Natural killer cell (primary cell): ENCODE measurements around the gene ERP27. TPM values are rescaled to one million over a fixed set of nuclear protein-coding genes. Genes with fewer than 3 reads are reported as not detected.
A peak's percentile ranks its signal among the peaks of the same experiment; 100 is the strongest.

ENCODE experiments used
- ATAC-seq, 3 donors: fragments of 150-1000 bp in 2 of 3; fragments of 200-7000 bp in 1 of 3; cut with Tn5 transposase; 1 replicate in 1 of 3; 2 replicates in 2 of 3; pipeline ENCODE4 v1.10.0; 2021; ENCODE audit warnings: mild to moderate bottlenecking in 2 of 3, moderate library complexity in 2 of 3
- DNase-seq, 2 donors: peaks; one replicate each; pipeline versions ENCODE4 v3.0.0 to v3.0.0-alpha.2; 2013 to 2021; ENCODE audit warnings: mixed read lengths in 1 of 2
- H3K27ac ChIP-seq: one replicate; pipeline ENCODE4 v1.5.1; 2013; ENCODE audit warnings: mild to moderate bottlenecking, low read length
- H3K27me3 ChIP-seq: one replicate; pipeline ENCODE4 v1.6.1; 2013; ENCODE audit warnings: low read length; ENCODE audit not compliant: control insufficient read depth, insufficient read depth
- H3K36me3 ChIP-seq: one replicate; pipeline ENCODE4 v1.6.1; 2013; ENCODE audit warnings: low read length; ENCODE audit not compliant: control insufficient read depth, insufficient read depth
- H3K4me1 ChIP-seq: one replicate; pipeline ENCODE4 v1.6.1; 2013; ENCODE audit warnings: low read length; ENCODE audit not compliant: control insufficient read depth, insufficient read depth
- H3K4me3 ChIP-seq: one replicate; pipeline ENCODE4 v1.5.1; 2013; ENCODE audit warnings: low read length
- H3K9me3 ChIP-seq: one replicate; pipeline ENCODE4 v1.6.1; 2013; ENCODE audit warnings: low read length; ENCODE audit not compliant: control insufficient read depth, insufficient read depth
- H3K27ac Mint-ChIP-seq, 2 donors: one replicate each; pipeline ENCODE4 v1.8.0; 2022; ENCODE audit warnings: mild to moderate bottlenecking in 2 of 2, mixed read lengths in 2 of 2, moderate library complexity in 1 of 2
- H3K27me3 Mint-ChIP-seq, 2 donors: one replicate each; pipeline ENCODE4 v1.8.0; 2022; ENCODE audit warnings: low read depth in 2 of 2, mixed read lengths in 2 of 2
- H3K36me3 Mint-ChIP-seq: one replicate; pipeline ENCODE4 v1.8.0; 2022; ENCODE audit warnings: mixed read lengths
- H3K4me1 Mint-ChIP-seq, 2 donors: one replicate each; pipeline ENCODE4 v1.8.0; 2022; ENCODE audit warnings: mixed read lengths in 2 of 2
- H3K4me3 Mint-ChIP-seq: one replicate; pipeline ENCODE4 v1.8.0; 2022; ENCODE audit warnings: mild to moderate bottlenecking, moderate library complexity, mixed read lengths
- H3K9me3 Mint-ChIP-seq, 2 donors: one replicate each; pipeline ENCODE4 v1.8.0; 2022; ENCODE audit warnings: mixed read lengths in 2 of 2
- CTCF ChIP-seq: fragments of 200-600 bp; IDR thresholded peaks from one replicate; pipeline ENCODE4 v1.8.0; 2022; ENCODE audit warnings: antibody characterized with exemption
- WGBS: methylation state at CpG from one replicate; pipeline ENCODE4 v1.1.7; 2013; ENCODE audit warnings: missing lambda C conversion rate; ENCODE audit not compliant: insufficient coverage; 5-methylcytosine and 5-hydroxymethylcytosine counted together
- intact Hi-C: fragments of 100-400 bp; cut with micrococcal nuclease; formaldehyde crosslinking; loops from one replicate; pipeline ENCODE4 v1.14.2; 2022
- total RNA-seq, 4 donors: library from RNA; stranded (reverse); fragments of 120-200 nt in 1 of 4; gene quantifications; one replicate each; pipeline versions ENCODE4 v1.2.3 to v1.2.4, GENCODE V29; 2013 to 2022

The ERP27 gene
- total RNA-seq, 3 donors from 2014 or later (not counting 1 experiment from before 2014, with no cell fraction given): 9.8 to 15.2 (median 12.3) TPM

GRCh38 chr12:14936224-14936861 is 2.0 kb downstream of the ERP27 start:
- Histone ChIP-seq H3K27me3 (no peaks in the 10 kb centered on the region), H3K36me3 (peaks cover 68% of the 10 kb centered on the region), H3K9me3 (no peaks in the 10 kb centered on the region), H3K4me1 (peaks cover 8% of the 10 kb centered on the region), H3K27ac (no peak overlapping the region), H3K4me3 (no peak overlapping the region)
- 93% methylated on average over 6 of the region's 6 CpGs for WGBS
- TF ChIP-seq CTCF: no peak
- no peaks in the 10 kb centered on the region for H3K27me3 Mint-ChIP-seq
- H3K27ac Mint-ChIP-seq: peak overlapping the region; percentile 51 to 91
- H3K4me3 Mint-ChIP-seq: no peak overlapping the region
- peaks cover 33 to 45% of the 10 kb centered on the region in 2 donors for H3K4me1 Mint-ChIP-seq
- peaks cover 33% of the 10 kb centered on the region for H3K36me3 Mint-ChIP-seq
- intact Hi-C loops: no loop called here
- DNase-seq (peak in 1 of 2 donors; percentile 52), ATAC-seq (no peak)
- H3K9me3 Mint-ChIP-seq: no peaks in the 10 kb centered on the region

GRCh38 chr12:14935031-14935430 is 3.3 kb downstream of the ERP27 start:
- Mint-ChIP-seq H3K36me3 (peaks cover 22% of the 10 kb centered on the region), H3K9me3 (no peaks in the 10 kb centered on the region), H3K4me1 (peaks cover 29 to 36% of the 10 kb centered on the region in 2 donors), H3K27ac (peak overlapping the region; percentile 12 to 51), H3K4me3 (no peak overlapping the region), H3K27me3 (no peaks in the 10 kb centered on the region)
- peaks cover 8% of the 10 kb centered on the region for H3K4me1 ChIP-seq
- H3K4me3 ChIP-seq: no peak overlapping the region
- H3K27ac ChIP-seq: no peak overlapping the region
- H3K36me3 ChIP-seq: peaks cover 69% of the 10 kb centered on the region
- intact Hi-C loops: no loop called here
- H3K27me3 ChIP-seq: no peaks in the 10 kb centered on the region
- H3K9me3 ChIP-seq: no peaks in the 10 kb centered on the region
- ATAC-seq (no peak), DNase-seq (no peak)
- no peak for TF ChIP-seq CTCF
- WGBS: 50% methylated on average over 1 of the region's 4 CpGs

- no peaks in the 10 kb centered on the region for H3K9me3 ChIP-seq
- H3K4me1 Mint-ChIP-seq: peaks cover 24 to 31% of the 10 kb centered on the region in 2 donors
- no peak overlapping the region for H3K27ac ChIP-seq
- ATAC-seq (no peak), DNase-seq (no peak)
- TF ChIP-seq CTCF: no peak
- H3K27me3 Mint-ChIP-seq: no peaks in the 10 kb centered on the region
- peaks cover 69% of the 10 kb centered on the region for H3K36me3 ChIP-seq
- H3K4me1 ChIP-seq: peaks cover 8% of the 10 kb centered on the region
- H3K4me3 ChIP-seq: no peak overlapping the region
- H3K27ac Mint-ChIP-seq: peak overlapping the region; percentile 12 to 51
- H3K9me3 Mint-ChIP-seq: no peaks in the 10 kb centered on the region
- no peaks in the 10 kb centered on the region for H3K27me3 ChIP-seq
- no peak overlapping the region for H3K4me3 Mint-ChIP-seq
- peaks cover 16% of the 10 kb centered on the region for H3K36me3 Mint-ChIP-seq
- intact Hi-C loops: no loop called here
- WGBS: 100% methylated on average over 2 of the region's 2 CpGs
Observed at GRCh38 chr12:14934511-14934910, 3.8 kb downstream of the ERP27 start.
